NCI-H460 (cell line): ENCODE results near the gene ZNF561. TPM values are rescaled to one million over a fixed set of nuclear protein-coding genes. Genes with fewer than 3 reads are reported as not detected.
A peak's percentile ranks its signal among the peaks of the same experiment; 100 is the strongest.
"Not testable (repeated sequence)": the region's sequence is repeated elsewhere in the genome, so short reads cannot be mapped to it uniquely, and the experiment has no call there.

Experiments
- DNase-seq: peaks from one replicate; pipeline ENCODE4 v3.0.0-alpha.2; 2016; ENCODE audit warnings: low read depth; ENCODE audit errors: extremely low read depth
- polyA plus RNA-seq: library from polyadenylated mRNA; depleted of rRNA; stranded (reverse); fragments of >200 nt; gene quantifications from 2 replicates; pipeline ENCODE4 v1.2.3, GENCODE V29; 2014; cell fraction: nucleus; rRNA removed
- total RNA-seq: library from RNA; depleted of rRNA; stranded (reverse); fragments of >200 nt; shearing (Covaris generic); gene quantifications from 2 replicates; pipeline ENCODE4 v1.2.3, GENCODE V29; 2014; rRNA removed

The ZNF561 gene
- 23.9 and 26.1 TPM in 2 replicates for total RNA-seq
- polyA plus RNA-seq = 18.6 and 22.0 TPM in 2 replicates

DNA sequence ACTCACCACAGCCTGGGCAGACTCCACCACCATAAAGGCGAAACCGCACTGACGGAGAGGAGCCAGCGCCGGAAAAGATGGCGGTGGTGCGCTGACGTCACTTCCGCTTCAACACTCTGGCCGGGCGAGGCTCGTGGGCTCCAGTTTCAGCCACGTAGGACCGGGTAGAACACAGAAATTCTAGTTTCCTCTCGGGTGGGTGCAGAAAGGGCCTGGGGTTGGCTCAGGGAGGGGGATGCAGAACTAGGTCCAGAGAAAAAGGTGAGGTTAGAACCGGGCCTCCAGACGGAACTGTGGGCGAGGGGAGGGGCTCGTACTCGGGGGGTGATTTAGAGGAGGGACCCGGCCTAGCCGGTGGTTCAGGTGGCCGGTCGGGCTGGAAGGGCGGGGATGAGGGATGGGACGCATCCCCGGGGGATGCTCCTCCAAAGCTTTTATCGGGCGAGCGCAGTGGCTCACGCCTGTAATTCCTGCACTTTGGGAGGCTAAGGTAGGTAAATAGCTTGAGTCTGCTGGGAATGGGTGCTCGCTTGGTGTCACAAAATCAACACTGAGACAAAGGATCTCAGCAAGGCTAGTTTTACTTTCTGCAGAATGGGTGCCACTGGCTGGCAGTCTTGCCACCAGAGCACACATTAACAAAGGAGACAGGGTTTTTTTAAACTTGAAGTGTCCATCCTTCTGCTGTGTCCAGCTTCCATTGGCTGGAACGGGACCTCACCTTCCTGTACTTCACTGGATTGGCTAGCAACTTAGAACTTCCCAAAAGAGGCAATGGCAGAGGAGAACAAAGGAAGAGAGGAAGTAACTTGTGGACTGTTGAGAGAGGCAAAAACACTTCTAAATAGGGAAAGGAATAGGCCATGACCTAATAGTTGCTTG, at the start of gene ZNF561:
Gene ZNF561, minus strand, starts transcription at position 77 of the 882 bp plus-strand sequence. CDS start 1,776 bp downstream, outside the sequence.
- DNase-seq = peak; percentile 71

DNA sequence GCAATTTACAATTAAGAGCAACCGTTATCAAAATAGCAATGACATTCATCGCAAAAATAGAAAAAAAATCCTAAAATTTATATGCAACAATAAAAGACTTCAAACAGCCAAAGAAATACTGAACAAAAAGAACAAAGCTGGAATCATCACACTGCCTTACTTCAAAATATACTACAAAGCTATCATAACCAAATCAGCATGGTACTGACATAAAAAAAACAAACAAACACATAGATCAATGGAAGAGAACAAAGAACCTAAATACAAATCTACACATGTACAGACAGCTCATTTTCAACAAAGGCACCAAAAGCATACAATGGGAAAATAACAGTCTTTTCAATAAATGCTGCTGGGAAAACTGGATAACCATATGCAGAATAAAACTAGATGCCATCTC, 47.5 kb upstream of the ZNF561 start:
- DNase-seq = no peak

DNA sequence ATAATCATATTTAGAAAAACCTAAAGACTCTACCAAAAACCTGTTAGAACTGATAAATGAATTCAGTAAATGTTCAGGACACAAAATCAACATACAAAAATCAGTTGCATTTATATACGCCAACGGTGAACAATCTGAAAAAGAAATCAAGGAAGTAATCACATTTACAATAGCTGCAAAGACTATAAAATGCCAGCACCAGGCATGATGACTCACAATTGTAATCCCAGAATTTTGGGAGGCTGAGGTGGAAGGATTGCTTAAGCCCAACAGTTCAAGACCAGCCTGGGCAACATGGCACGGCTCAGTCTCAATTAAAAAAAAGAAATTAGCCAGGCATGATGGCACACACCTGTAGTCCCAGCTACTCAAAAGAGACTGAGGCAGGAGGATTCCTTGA, 46.9 kb upstream of the ZNF561 start:
- no peak for DNase-seq

DNA sequence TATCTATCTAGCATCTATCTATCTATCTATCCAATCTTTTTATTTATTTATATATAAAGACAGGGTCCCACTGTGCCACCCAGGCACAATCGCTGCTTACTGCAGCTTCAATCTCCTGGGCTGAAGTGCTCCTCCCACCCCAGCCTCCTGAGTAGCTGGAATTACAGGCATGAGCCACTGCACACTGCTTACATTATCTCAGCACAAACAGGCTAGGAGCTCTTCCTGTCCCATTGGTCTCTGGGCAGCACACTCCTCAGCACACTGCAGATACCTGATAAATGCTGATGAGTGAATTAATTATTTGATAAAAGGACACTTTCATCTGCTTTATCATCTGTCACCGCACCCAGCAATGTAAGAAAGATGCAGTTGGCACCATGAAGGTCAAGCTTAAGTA, 37.7 kb upstream of the ZNF561 start:
- DNase-seq = no peak

DNA sequence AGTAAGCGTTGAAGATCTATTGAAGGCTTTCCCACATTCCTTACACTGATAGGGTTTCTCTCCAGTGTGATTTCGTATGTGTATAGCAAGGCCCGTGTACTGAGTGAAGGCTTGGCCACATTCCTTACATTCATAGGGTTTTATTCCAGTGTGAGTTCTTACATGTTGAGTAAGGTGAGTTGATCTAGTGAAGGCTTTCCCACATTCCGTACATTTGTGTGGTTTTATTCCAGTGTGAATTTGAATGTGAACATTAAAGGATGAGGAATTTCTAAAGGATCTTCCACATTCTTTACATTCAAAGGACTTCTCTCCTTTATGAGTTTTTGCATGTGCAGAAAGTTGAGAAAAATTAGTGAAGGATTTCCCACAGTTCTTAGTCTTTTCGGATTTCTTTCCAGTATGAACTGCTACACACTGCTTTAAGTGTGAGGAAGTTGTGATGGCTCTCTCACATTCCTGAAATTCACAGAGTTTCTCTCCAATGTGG, 32.1 kb upstream of the ZNF561 start:
- not testable (repeated sequence) for DNase-seq

DNA sequence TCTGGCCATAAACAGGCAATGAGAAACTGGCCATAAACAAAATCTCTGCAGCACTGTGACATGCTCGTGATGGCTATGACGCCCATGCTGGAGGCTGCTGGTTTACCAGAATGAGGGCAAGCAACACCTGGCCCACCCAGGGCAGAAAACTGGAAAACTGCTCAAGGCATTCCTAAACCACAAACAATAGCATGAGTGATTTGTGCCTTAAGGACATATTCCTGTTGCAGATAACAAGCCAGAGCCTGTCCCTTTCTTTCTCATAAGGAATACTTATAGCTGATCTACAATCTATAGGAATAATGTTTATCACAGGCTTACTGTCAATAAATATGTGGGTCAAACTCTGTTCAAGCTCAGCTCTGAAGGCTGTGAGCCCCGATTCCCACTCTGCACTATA, 30.4 kb upstream of the ZNF561 start:
- DNase-seq = not testable (repeated sequence)

DNA sequence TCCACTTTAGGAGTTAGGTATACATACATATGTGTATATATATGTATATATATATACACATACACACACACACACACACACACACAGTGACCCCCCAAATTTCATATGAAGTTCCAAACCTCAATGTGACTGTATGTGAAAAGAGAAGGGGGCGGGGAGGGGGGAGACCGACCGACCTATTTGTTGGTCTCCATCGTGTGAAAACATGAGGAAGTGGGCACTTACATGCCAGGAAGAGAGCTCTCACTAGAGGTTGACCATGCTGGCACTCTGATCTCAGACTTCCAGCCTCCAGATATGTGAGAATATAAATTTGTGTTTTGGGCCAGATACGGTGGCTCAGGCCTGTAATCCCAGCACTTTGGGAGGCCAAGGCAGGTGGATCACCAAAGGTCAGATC, 29.3 kb upstream of the ZNF561 start:
- DNase-seq = no peak

DNA sequence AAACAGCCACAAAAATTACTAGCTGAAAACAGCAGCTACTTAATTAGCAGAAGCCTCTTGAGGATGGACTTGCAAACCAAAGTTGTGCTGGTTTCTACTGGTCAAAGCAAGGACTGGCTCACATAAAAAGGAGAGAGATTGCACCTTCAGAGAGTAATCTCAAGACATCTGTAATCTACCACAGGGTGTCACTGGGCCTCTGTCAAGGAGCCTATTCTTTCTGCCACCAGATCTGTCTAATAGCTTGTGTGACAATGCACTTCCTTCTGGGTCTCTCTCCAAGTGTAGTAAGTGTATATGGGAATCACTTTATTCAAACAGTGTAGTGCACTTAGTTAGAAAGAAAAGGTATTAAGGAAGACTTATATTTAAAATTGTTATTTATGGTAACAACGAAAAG, 24.4 kb upstream of the ZNF561 start:
- no peak for DNase-seq

DNA sequence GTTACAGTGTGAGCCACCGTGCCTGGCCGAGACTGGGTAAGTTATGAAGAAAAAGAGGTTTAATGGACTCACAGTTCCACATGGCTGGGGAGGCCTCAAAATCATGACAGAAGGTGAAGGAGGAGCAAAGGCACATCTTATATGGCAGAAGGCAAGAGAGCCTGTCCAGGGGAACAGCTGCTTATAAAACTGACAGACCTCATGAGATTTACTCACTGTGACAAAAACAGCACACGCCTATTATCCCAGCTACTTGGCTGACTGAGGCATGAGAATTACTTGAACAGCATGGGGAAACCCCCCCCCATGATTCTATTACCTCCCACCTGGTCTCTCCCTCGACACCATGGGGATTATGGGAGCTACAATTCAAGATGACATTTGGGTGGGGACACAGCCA, 23.4 kb upstream of the ZNF561 start:
- DNase-seq = no peak

DNA sequence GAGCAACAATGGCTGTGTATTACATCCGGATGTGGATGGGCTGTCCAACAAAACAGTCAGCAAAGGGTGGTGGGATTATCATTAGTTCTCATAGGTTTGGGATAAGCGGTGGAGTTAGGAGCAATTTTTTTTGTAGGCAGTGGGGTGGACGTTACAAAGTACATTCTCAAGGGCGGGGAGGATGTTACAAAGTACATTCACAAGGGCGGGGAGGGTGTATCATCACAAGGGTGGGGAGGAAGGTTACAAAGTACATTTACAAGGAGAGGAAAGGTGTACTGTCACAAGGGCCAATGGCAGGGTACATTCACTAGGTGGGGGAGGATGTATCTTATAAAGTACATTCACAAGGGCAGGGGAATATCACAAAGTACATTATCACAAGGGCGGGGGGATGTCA, 20.8 kb upstream of the ZNF561 start:
- no peak for DNase-seq

DNA sequence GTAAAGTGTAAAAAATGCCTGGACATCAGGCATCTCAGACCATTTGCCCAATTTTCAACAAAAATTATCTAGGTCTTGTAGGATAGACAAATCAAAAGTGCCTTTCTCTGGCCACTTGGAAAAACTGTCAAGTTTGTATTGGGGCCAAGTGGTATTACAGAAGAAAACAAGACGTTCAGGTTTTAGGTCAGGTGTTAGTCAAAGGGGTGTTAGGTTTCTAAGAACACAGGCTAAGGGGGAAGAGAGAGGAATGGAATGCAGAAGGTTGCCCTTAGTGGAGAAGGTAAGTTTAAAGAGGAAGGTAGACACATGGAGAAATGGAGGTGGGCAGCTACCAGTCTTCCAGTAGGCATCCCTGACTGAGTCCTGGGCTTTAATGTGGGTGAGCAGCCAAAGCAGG, 19.9 kb upstream of the ZNF561 start:
- DNase-seq = no peak

DNA sequence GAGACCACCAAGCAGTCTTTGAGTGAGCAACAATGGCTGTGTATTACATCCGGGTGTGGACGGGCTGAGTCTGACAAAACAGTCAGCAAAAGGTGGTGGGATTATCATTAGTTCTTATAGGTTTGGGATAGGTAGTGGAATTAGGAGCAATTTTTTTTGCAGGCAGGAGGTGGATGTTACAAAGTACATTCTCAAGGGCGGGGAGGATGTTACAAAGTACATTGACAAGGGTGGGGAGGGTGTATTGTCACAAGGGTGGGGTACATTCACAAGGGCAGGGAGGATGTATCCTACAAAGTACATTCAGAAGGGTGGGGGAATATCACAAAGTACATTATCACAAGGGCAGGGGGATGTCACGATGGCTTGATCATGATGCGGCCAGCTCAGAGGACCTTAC, 15.0 kb upstream of the ZNF561 start:
- no peak for DNase-seq

DNA sequence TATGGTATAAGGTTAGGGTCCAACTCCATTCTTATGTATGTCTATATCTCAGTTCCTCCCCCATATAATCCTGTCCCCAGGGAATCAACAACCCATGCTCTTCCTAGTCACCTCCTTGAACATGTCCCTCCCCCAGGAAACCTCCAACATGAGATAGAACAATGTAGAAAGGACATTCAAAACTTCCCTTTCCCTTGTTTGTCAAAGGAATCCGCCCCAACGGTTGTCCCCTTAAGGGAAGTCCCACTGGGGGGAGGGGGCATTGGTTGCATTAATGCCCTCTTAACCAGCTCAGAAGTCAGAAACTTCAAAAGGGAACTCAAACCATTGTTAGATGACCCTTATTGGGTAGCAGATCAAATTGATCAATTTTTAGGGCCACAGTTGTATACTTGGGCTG, 6.8 kb upstream of the ZNF561 start:
- no peak for DNase-seq

DNA sequence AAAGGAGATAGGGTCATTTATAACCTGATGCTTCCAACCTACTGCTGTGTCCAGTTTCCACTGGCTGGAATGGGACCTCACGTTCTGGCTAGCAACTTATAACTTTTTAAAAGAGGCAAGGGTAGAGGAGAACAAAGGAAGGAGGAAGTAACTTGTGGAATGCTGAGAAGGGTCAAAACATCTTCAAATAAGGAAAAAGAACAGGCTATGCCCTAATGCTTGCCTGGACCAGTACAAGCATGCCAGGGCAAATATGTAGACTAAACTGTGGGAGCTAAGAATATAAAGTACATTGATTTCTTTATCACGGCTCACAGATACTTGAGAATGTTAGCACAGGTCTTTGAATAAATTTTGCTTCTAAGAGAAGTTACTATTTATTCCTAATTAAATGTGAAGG, 1.5 kb upstream of the ZNF561 start:
- no peak for DNase-seq

DNA sequence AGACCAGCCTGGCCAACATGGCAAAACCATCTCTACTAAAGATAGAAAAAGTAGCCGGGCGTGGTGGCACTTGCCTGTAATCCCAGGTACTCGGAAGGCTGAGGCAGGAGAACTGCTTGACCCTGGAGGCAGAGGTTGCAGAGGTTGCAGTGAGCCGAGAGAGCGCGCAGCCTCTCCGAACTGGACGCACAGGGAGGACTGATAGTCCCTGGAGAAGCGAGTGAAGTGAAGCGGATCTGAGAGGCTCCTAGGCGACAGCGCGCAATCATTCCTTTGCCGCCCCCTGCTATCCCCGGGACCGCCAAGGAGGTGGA, 233 bp downstream of the ZNF561 start:
- DNase-seq = no peak

DNA sequence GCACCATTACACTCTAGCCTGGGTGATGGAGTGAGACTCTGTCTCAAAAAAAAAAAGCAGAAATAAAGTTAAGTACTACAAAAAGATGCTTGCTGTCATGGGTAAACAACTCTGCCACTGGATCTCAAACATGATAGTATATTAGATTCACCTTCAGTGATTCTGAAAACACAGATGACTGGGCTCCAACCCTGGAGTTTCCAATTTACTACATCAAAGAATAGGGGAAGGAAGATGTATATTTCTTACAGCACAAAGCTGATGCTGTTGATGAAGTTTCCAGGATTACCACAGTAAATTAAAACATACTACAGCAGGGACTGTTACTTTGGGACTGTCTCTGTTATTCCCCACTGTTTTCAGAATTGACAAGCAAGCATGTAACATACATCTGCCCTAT, 5.2 kb downstream of the ZNF561 start:
- no peak for DNase-seq

DNA sequence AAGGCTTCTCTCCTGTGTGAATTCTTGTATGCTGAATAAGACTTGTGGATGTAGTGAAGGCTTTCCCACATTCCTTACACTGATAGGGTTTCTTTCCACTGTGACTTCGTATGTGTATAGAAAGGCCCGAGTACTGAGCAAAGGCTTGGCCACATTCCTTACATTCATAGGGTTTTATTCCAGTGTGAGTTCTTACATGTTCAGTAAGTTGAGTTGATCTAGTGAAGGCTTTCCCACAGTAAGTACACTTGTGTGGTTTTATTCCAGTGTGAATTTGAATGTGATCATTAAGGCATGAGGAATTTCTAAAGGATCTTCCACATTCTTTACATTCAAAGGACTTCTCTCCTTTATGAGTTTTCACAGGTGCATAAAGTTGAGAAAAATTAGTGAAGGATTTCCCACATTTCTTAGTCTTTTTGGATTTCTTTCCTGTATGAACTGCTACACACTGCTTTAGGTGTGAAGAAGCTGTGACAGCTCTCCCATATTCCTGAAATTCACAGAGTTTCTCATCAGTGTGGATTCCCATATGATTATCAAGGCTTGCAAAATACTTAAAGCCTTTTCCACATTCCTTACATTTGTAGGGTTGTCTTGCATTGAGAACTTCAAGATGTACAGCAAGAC, 10.4 kb downstream of the ZNF561 start:
- no peak for DNase-seq

DNA sequence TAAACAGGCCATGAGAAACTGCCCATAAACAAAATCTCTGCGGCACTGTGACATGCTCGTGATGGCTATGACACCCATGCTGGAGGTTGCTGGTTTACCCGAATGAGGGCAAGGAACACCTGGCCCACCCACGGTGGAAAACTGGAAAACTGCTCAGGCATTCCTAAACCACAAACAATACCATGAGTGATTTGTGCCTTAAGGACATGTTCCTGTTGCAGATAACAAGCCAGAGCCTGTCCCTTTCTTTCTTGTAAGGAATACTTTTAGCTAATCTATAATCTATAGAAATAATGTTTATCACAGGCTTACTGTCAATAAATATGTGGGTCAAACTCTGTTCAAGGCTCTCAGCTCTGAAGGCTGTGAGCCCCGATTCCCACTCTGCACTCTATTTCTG, 12.1 kb downstream of the ZNF561 start:
- no peak for DNase-seq

DNA sequence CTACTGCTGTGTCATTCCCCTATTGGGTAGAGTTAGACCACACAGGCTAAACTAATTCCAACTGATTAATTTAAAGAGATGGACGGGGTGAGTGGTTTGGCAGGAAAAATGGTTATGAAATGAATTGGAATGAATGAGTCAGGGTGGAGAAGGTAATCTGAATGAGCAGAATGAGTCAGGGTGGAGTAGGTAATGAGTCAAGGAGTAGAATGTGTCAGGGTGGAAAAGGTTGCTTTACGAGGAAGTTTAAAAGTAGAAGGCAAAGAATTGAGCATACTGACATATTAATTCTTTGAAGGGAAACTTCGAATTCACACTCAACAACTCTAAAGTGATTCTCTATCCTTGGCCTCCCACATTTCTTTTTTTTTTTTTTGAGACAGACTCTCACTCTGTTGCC, 24.0 kb downstream of the ZNF561 start:
- no peak for DNase-seq

DNA sequence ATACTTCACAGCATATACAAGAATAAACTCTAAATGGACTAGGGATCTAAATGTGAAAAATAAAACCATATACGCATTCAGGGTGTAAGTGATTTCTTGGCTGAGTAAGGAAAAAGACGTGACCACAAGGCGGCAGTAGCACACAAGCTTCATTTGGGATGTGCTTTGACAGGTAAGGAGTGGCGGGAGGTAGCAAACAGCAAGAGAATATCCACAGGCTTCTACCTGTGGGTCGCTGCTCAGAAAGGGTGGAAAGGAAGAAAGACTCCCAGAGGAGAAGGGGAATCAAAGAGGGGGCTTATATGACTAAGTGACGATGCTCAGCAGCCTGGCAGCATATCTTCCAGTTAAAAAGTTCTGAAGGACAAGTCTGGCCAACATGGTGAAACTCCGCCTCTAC, 34.3 kb downstream of the ZNF561 start:
- peak; percentile 59 for DNase-seq

DNA sequence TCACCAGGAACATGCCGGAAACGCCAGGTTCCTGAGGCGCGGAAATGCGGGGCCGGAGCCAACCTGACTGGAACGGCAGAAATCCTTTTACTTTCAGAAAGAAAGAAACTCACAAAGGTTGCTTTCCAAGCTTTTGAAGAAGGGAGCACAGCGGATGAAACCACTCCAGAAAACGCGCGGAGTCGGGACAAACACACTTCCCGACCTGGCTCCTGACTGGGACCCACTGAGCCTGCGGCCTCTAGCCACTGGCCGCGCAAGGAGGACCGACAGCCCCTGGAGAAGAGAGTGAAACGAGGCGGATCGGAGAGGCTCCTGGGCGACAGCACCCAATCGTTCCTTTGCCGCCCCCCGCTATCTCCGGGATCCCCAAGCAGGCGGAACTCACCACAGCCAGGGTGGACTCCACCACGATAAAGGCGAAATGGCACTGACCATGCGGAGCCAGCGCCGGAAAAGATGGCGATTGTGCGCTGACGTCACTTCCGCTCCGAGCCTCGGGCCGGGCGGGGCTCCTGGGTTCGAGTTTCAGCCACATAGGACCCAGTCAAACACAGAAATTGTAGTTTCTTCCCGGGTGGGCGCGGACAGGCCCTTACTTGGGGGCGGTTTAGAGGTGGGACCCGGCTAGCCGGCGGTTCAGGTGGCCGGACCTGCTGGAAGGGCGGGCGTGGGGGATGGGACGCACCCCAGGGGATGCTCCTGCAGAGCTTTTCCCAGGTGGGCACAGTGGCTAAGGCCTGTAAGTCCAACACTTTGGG, 36.8 kb downstream of the ZNF561 start, which contains the start of gene ZNF121:
Gene ZNF121, minus strand, starts transcription at position 432 of the 761 bp plus-strand sequence. CDS start 16,407 bp downstream, outside the sequence.
- peak; percentile 61 for DNase-seq
